ENCODE data around the gene TM7SF2. TPM values are rescaled to one million over a fixed set of nuclear protein-coding genes. Genes with fewer than 3 reads are reported as not detected.

The TM7SF2 gene
- total and polyA plus RNA-seq, 2 of the 8 experiments (the other 6 are each of a cell fraction or from before 2014, with no cell fraction given), result 40.1 to 96.0 TPM

DNA sequence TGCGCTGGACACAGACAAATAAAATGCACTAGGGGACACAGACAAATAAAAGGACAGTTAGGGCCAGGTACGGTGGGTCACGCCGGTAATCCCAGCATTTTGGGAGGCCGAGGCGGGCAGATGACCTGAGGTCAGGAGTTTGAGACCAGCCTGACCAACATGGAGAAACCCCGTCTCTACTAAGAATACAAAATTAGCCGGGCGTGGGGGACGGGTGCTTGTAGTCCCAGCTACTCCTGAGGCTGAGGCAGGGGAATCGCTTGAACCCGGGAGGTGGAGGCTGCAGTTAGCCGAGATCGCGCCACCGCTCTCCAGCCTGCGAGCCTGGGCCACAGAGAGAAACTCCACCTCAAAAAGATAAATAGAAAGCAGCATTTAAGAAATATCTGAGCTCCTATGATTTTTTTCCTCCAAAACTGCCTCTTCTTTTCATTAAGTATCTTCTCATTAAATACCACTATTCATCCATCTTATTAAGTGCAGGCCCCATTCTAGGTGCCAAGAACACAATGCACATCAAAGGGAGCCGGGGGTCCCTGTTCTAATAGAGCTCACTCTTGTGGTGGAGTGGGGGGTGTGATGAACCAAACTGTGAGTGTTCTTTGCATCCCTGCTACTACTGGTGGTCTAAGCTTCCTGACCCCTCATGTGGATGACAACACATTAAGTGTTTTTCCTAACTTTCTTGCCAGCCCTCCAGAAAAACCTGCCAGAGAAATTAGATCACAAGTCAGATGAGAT lies 6.6 kb downstream of the TM7SF2 start:
- Histone ChIP-seq H3K9ac (replicated peaks in 1 of 4; ENCODE audit: extremely low read depth in 1 of 4, low read depth in 3 of 4, low read length in 3 of 4) (no peak overlapping the region), H3K79me2 (ENCODE audit: control insufficient read depth in 1 of 2, insufficient read depth in 2 of 2, low read length in 2 of 2) (peaks cover 6 to 32% of the 10 kb centered on the region in 2 experiments), H2BK15ac (ENCODE audit: low read length) (no peak overlapping the region), H3K56ac (replicated peaks; ENCODE audit: insufficient read length, low read depth, low read length) (no peak overlapping the region), H2AK5ac (ENCODE audit: low read depth, low read length) (no peak overlapping the region), H3K14ac (ENCODE audit: insufficient read length) (no peak overlapping the region), H3K9me3 (ENCODE audit: insufficient read depth in 2 of 2, low read depth in 1 of 2, low read length in 1 of 2) (no peaks in the 10 kb centered on the region), H4K5ac (ENCODE audit: insufficient read length, low read depth, low read length) (no peak overlapping the region), H2BK5ac (ENCODE audit: low read depth, low read length) (no peak overlapping the region), H3K4me2 (ENCODE audit: insufficient read depth in 1 of 2, low read depth in 2 of 2, low read length in 2 of 2) (no peak overlapping the region; a peak in 1 of 4 replicates), H4K91ac (replicated peaks; ENCODE audit: insufficient read length, low read length) (no peak overlapping the region), H2AFZ (ENCODE audit: low read length) (no peak overlapping the region), H3K4me1 (replicated peaks in 1 of 4; ENCODE audit: control insufficient read depth in 3 of 4, insufficient read depth in 4 of 4, low read length in 3 of 4) (peaks cover 2 to 15% (median 10%) of the 10 kb centered on the region in 4 experiments), H3K27me3 (replicated peaks in 1 of 4; ENCODE audit: control insufficient read depth in 3 of 4, extremely low read depth in 1 of 4, insufficient read depth in 3 of 4, low read length in 3 of 4) (no peaks in the 10 kb centered on the region), H3K27ac (ENCODE audit: low read depth, low read length) (no peak overlapping the region), H3K23me2 (ENCODE audit: low read depth, low read length) (peaks cover 8% of the 10 kb centered on the region; the same call in 1 of the 2 replicates), H3K18ac (ENCODE audit: extremely low read depth, low read length) (no peak overlapping the region), H4K8ac (ENCODE audit: extremely low read depth, insufficient read depth, low read length) (peak overlapping the region; percentile 7; the same call in 1 of the 2 replicates), H2BK120ac (replicated peaks; ENCODE audit: low read depth, low read length) (no peak overlapping the region), H3K79me1 (ENCODE audit: low read depth, low read length) (peaks cover 16% of the 10 kb centered on the region), H3K4me3 (ENCODE audit: extremely low read depth in 1 of 4, insufficient read depth in 2 of 4, low read depth in 3 of 4, low read length in 4 of 4) (no peak overlapping the region), H3K4ac (replicated peaks; ENCODE audit: insufficient read length, low read depth, low read length) (no peak overlapping the region), H4K20me1 (replicated peaks in 1 of 2; ENCODE audit: control insufficient read depth in 1 of 2, insufficient read depth in 2 of 2, low read length in 2 of 2) (peaks cover 4 to 6% of the 10 kb centered on the region in 2 experiments), H3K23ac (ENCODE audit: insufficient read length) (no peak overlapping the region), H3K36me3 (ENCODE audit: control insufficient read depth in 2 of 4, insufficient read depth in 4 of 4, low read length in 3 of 4) (peaks cover 11 to 35% (median 18%) of the 10 kb centered on the region in 4 experiments), H2BK12ac (ENCODE audit: low read depth, low read length) (no peak overlapping the region), H2BK20ac (ENCODE audit: low read length) (no peak overlapping the region)
- no peak for DNase-seq (ENCODE audit: low read depth in 1 of 2, low spot score in 2 of 2)
- ChIA-PET CTCF (ENCODE audit: partially characterized antibody) (interaction anchor here (0.6 to 2.2 kb wide), 13 partner anchors 9 to 144 kb away, joined by 3 to 12 read pairs (median 3); partner anchors contain the start of gene POLA2), POLR2A (ENCODE audit: partially characterized antibody) (interaction anchor here (0.7 to 17.4 kb wide), 25 partner anchors 9 to 483 kb away, joined by 3 to 305 read pairs (median 5); partner anchors contain the start of genes ARL2, CAPN1, CDCA5 and MALAT1)
- no peak for FAIRE-seq
- 88% methylated on average over 18 of the region's 18 CpGs; no CpG with 5 or more reads in 1 of the 2 experiments for WGBS, 2 experiments (ENCODE audit: extremely low coverage in 1 of 2, insufficient coverage in 1 of 2, insufficient read length in 1 of 2, insufficient replicate concordance in 2 of 2, low coverage in 1 of 2, low lambda C conversion rate in 2 of 2, missing lambda C conversion rate in 1 of 2)
- no peak for TF ChIP-seq PHF8 (conservative IDR thresholded peaks at IDR 0.05; ENCODE audit: low read depth, low read length)
- TF ChIP-seq TAF1 (IDR thresholded peaks at IDR 0.05; ENCODE audit: low read depth, low read length), result no peak
- no peak for TF ChIP-seq RXRA (IDR thresholded peaks at IDR 0.05; ENCODE audit: insufficient read depth, low read depth, low read length)
- no peak for TF ChIP-seq EZH2 (IDR thresholded peaks at IDR 0.05; ENCODE audit: low read depth, low read length, severe bottlenecking)
- TF ChIP-seq, protein P1, sequence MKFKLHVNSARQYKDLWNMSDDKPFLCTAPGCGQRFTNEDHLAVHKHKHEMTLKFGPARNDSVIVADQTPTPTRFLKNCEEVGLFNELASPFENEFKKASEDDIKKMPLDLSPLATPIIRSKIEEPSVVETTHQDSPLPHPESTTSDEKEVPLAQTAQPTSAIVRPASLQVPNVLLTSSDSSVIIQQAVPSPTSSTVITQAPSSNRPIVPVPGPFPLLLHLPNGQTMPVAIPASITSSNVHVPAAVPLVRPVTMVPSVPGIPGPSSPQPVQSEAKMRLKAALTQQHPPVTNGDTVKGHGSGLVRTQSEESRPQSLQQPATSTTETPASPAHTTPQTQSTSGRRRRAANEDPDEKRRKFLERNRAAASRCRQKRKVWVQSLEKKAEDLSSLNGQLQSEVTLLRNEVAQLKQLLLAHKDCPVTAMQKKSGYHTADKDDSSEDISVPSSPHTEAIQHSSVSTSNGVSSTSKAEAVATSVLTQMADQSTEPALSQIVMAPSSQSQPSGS (IDR thresholded peaks at IDR 0.05; ENCODE audit: low read length), result no peak
- TF ChIP-seq, protein P2, sequence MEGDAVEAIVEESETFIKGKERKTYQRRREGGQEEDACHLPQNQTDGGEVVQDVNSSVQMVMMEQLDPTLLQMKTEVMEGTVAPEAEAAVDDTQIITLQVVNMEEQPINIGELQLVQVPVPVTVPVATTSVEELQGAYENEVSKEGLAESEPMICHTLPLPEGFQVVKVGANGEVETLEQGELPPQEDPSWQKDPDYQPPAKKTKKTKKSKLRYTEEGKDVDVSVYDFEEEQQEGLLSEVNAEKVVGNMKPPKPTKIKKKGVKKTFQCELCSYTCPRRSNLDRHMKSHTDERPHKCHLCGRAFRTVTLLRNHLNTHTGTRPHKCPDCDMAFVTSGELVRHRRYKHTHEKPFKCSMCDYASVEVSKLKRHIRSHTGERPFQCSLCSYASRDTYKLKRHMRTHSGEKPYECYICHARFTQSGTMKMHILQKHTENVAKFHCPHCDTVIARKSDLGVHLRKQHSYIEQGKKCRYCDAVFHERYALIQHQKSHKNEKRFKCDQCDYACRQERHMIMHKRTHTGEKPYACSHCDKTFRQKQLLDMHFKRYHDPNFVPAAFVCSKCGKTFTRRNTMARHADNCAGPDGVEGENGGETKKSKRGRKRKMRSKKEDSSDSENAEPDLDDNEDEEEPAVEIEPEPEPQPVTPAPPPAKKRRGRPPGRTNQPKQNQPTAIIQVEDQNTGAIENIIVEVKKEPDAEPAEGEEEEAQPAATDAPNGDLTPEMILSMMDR (IDR thresholded peaks at IDR 0.05; ENCODE audit: control extremely low read depth in 1 of 3, insufficient read depth in 1 of 3, low read depth in 1 of 3, low read length in 3 of 3), result no peak
- no peak for TF ChIP-seq SIX5 (IDR thresholded peaks at IDR 0.05; ENCODE audit: low read depth, low read length)
